GM12801 (cell line): Measurements from ENCODE around the gene KIF1B.

Experiments
- TF ChIP-seq, protein P1 (sequence below): IDR thresholded peaks from one replicate; pipeline ENCODE4 v1.5.1; 2011; ENCODE audit warnings: control low read depth; ENCODE audit not compliant: insufficient read length; ENCODE audit errors: extremely low read depth

The KIF1B gene

DNA sequence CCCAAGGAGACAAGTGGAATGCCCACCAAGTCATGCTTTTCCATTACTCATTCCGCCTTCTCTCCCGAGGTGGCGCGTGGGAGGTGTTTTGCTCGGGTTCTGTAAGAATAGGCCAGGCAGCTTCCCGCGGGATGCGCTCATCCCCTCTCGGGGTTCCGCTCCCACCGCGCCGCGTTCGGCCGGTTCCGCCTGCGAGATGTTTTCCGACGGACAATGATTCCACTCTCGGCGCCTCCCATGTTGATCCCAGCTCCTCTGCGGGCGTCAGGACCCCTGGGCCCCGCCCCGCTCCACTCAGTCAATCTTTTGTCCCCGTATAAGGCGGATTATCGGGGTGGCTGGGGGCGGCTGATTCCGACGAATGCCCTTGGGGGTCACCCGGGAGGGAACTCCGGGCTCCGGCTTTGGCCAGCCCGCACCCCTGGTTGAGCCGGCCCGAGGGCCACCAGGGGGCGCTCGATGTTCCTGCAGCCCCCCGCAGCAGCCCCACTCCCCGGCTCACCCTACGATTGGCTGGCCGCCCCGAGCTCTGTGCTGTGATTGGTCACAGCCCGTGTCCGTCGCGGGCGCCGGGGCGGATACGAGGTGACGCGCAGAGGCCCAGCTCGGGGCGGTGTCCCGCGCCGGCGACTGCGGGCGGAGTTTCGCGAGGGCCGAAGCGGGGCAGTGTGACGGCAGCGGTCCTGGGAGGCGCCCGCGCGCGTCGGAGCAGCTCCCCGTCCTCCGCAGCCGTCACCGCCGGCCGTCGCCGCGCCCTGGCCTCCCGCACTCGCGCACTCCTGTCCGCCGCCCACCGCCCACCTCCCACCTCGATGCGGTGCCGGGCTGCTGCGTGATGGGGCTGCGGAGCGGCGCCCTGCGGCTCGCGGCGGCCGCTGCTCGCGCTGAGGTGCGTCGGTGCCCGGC, at the start of gene KIF1B:
Gene KIF1B (plus strand): TSS at position 666 of the 906 bp plus-strand sequence. CDS start 21,759 bp downstream, outside the sequence.
- TF ChIP-seq, protein P1, sequence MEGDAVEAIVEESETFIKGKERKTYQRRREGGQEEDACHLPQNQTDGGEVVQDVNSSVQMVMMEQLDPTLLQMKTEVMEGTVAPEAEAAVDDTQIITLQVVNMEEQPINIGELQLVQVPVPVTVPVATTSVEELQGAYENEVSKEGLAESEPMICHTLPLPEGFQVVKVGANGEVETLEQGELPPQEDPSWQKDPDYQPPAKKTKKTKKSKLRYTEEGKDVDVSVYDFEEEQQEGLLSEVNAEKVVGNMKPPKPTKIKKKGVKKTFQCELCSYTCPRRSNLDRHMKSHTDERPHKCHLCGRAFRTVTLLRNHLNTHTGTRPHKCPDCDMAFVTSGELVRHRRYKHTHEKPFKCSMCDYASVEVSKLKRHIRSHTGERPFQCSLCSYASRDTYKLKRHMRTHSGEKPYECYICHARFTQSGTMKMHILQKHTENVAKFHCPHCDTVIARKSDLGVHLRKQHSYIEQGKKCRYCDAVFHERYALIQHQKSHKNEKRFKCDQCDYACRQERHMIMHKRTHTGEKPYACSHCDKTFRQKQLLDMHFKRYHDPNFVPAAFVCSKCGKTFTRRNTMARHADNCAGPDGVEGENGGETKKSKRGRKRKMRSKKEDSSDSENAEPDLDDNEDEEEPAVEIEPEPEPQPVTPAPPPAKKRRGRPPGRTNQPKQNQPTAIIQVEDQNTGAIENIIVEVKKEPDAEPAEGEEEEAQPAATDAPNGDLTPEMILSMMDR, result no peak

GRCh38 chr1:10160907-10161490, 49.4 kb upstream of the KIF1B start:
- TF ChIP-seq, protein P1, result no peak

GRCh38 chr1:10161541-10162290, 48.7 kb upstream of the KIF1B start:
- TF ChIP-seq, protein P1, result no peak

DNA sequence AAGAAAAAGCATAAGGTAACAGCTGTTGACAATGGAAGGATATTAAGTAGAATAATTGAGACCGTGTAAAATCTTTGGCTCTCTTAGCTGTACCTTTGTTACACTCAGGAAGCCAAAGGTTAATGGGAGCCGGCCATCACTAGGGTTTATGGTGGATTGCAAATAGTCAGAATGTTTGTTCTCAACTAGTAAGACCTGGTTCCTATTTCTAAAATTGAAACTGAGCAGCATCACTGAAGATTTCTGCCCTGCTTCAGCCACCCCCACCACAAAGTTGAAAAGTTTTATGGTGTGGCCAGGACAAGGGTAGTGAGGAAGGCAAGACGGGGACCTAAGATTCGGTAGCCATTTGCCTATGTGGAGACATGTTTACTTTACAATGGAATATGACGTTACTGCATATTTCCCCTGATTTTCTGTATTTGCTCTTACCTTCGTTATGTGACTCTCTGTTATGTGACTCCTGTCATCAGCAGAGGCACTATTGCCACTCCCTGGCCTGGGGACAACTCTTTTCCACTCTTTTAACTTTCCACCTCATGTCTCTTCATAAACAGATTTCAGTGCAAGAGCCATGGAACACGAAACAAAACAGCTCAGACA, 41.4 kb upstream of the KIF1B start:
- TF ChIP-seq, protein P1, result no peak

GRCh38 chr1:10170239-10170574, 40.2 kb upstream of the KIF1B start:
- TF ChIP-seq, protein P1, result no peak

DNA sequence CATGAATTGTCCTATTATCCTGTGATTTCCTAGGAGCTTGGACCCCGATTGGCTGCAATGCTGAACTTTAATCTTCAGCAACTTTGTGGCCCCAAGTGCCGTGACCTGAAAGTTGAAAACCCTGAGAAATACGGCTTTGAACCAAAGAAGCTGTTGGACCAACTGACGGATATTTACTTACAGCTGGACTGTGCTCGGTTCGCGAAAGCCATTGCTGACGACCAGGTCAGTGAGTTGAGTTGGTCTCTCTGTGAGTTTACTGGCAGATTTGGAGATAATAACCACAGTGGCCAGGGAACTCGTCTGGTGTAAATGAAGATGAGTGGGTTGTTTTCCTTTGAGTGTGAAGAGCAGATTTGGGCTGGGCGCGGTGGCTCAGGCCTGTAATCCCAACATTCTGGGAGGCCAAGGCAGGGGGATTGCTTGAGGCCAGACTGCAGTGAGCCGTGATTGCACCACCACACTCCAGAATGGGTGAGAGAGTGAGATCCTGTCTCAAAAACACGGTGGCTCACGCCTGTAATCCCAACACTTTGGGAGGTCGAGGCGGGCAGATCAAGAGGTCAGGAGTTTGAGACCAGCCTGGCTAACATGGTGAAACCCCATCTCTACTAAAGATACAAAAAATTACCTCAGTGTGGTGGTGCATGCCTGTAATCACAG, 39.1 kb upstream of the KIF1B start:
- TF ChIP-seq, protein P1, result no peak
